B cell (primary cell): ENCODE measurements around the gene ADGRD1. TPM values are rescaled to one million over a fixed set of nuclear protein-coding genes. Genes with fewer than 3 reads are reported as not detected.

Experiments
- ATAC-seq: fragments of 200-7000 bp; cut with Tn5 transposase; one replicate; pipeline ENCODE4 v1.10.0; 2021; ENCODE audit warnings: low read depth, mild to moderate bottlenecking, moderate number of reproducible peaks, moderate library complexity
- CTCF ChIA-PET: fragments of 350-600 bp; sonication (Branson Sonifier 250); formaldehyde crosslinking; loops from one replicate; lab custom pipeline; 2021; ENCODE audit warnings: antibody characterized with exemption, inconsistent platforms; lab: Charles Lee
- POLR2A ChIA-PET: fragments of 350-600 bp; sonication (Branson Sonifier 250); formaldehyde crosslinking; loops from one replicate; lab custom pipeline; 2021; ENCODE audit warnings: antibody characterized with exemption; lab: Charles Lee
- DNase-seq: peaks from one replicate; pipeline ENCODE4 v3.0.0; 2013
- H2AFZ ChIP-seq: 2 replicates; pipeline ENCODE4 v1.6.1; 2012; ENCODE audit warnings: mild to moderate bottlenecking, low read depth, low read length; ENCODE audit not compliant: insufficient read depth, poor library complexity, severe bottlenecking
- H3K27ac ChIP-seq, 2 donors: 1 replicate in 1 of 2; 2 replicates in 1 of 2; pipeline ENCODE4 v1.5.1; 2012 to 2013; ENCODE audit warnings: low read length in 2 of 2, mild to moderate bottlenecking in 2 of 2, moderate library complexity in 1 of 2
- H3K27me3 ChIP-seq, 4 experiments: fragments of 200-600 bp in 1 of 4; sonication (generic) in 1 of 4; replicated peaks in 1 of 4; 1 replicate in 2 of 4; 2 replicates in 2 of 4; pipeline versions ENCODE4 v1.6.1 to v1.7.0; 2013 to 2016; ENCODE audit warnings: low read length in 3 of 4, mild to moderate bottlenecking in 2 of 4, mixed read lengths in 1 of 4, moderate library complexity in 1 of 4; ENCODE audit not compliant: insufficient read depth in 4 of 4, control insufficient read depth in 3 of 4; ENCODE audit errors: control extremely low read depth in 1 of 4
- H3K36me3 ChIP-seq, 2 experiments: replicated peaks in 1 of 2; 1 replicate in 1 of 2; 2 replicates in 1 of 2; pipeline versions ENCODE4 v1.6.1 to v1.7.1; 2013; ENCODE audit warnings: low read length in 1 of 2; ENCODE audit not compliant: insufficient read depth in 2 of 2, control insufficient read depth in 1 of 2; ENCODE audit errors: control extremely low read depth in 1 of 2, extremely low read depth in 1 of 2
- H3K4me1 ChIP-seq, 2 donors: fragments of 200-600 bp in 1 of 2; sonication (generic) in 1 of 2; 1 replicate in 1 of 2; 2 replicates in 1 of 2; pipeline versions ENCODE4 v1.5.1 to v1.6.1; 2013 to 2017; ENCODE audit warnings: low read length in 2 of 2; ENCODE audit not compliant: control insufficient read depth in 2 of 2, insufficient read depth in 2 of 2
- H3K4me2 ChIP-seq: replicated peaks from 2 replicates; pipeline ENCODE3; 2012; ENCODE audit warnings: mild to moderate bottlenecking, low read depth, low read length; ENCODE audit not compliant: poor library complexity, severe bottlenecking
- H3K4me3 ChIP-seq, 5 experiments: fragments of 200-600 bp in 1 of 5; sonication (generic) in 1 of 5; 1 replicate in 3 of 5; 2 replicates in 2 of 5; pipeline versions ENCODE4 v1.5.1 to v1.7.0; 2011 to 2016; ENCODE audit warnings: low read length in 4 of 5, mild to moderate bottlenecking in 4 of 5, low read depth in 2 of 5, control low read depth in 1 of 5, moderate library complexity in 1 of 5; ENCODE audit not compliant: insufficient read depth in 1 of 5; ENCODE audit errors: control extremely low read depth in 1 of 5, extremely low read depth in 1 of 5
- H3K79me2 ChIP-seq: fragments of 200-600 bp; sonication (generic); one replicate; pipeline ENCODE4 v1.6.0; 2016; ENCODE audit warnings: low read length; ENCODE audit not compliant: control insufficient read depth, insufficient read depth
- H3K9ac ChIP-seq: fragments of 200-600 bp; sonication (generic); 2 replicates; pipeline ENCODE4 v1.6.1; 2017; ENCODE audit warnings: mild to moderate bottlenecking, low read length, moderate library complexity
- H3K9me3 ChIP-seq, 3 donors: one replicate each; pipeline versions ENCODE4 v1.6.1 to v1.7.1; 2013; ENCODE audit warnings: low read length in 2 of 3; ENCODE audit not compliant: control insufficient read depth in 2 of 3, insufficient read depth in 1 of 3; ENCODE audit errors: control extremely low read depth in 1 of 3
- H4K20me1 ChIP-seq: 2 replicates; pipeline ENCODE4 v1.6.0; 2012; ENCODE audit warnings: mild to moderate bottlenecking, low read length; ENCODE audit not compliant: insufficient read depth, control insufficient read depth, poor library complexity, severe bottlenecking
- H3K27ac Mint-ChIP-seq: one replicate; pipeline ENCODE4 v1.8.0; 2021; ENCODE audit warnings: mixed read lengths
- H3K27me3 Mint-ChIP-seq: one replicate; pipeline ENCODE4 v1.8.0; 2021; ENCODE audit warnings: mixed read lengths
- H3K4me1 Mint-ChIP-seq: one replicate; pipeline ENCODE4 v1.8.0; 2021; ENCODE audit warnings: mixed read lengths
- H3K4me3 Mint-ChIP-seq: one replicate; pipeline ENCODE4 v1.8.0; 2021; ENCODE audit warnings: mixed read lengths
- H3K9me3 Mint-ChIP-seq: one replicate; pipeline ENCODE4 v1.8.0; 2022; ENCODE audit warnings: mixed read lengths; ENCODE audit not compliant: insufficient read depth
- CTCF ChIP-seq: fragments of 200-600 bp; IDR thresholded peaks from one replicate; pipeline ENCODE4 v1.8.0; 2022; ENCODE audit warnings: antibody characterized with exemption, mild to moderate bottlenecking
- EZH2 ChIP-seq: IDR thresholded peaks from 2 replicates; pipeline ENCODE4 v1.6.1; 2012; ENCODE audit warnings: borderline replicate concordance, low read depth, mild to moderate bottlenecking, moderate library complexity, low read length; ENCODE audit not compliant: insufficient read depth, poor library complexity, severe bottlenecking
- WGBS: methylation state at CpG from one replicate; pipeline ENCODE4 v1.1.5; 2013; ENCODE audit warnings: missing lambda C conversion rate; ENCODE audit not compliant: insufficient coverage; 5-methylcytosine and 5-hydroxymethylcytosine counted together
- intact Hi-C: fragments of 100-400 bp; cut with micrococcal nuclease; formaldehyde crosslinking; loops from one replicate; pipeline ENCODE4 v1.10.0; 2022
- polyA plus RNA-seq: library from polyadenylated mRNA; depleted of rRNA; stranded (reverse); fragments of >200 nt; gene quantifications from 2 replicates; pipeline ENCODE4 v1.2.3, GENCODE V29; 2012
- total RNA-seq, 2 donors: library from RNA; stranded (reverse); fragments of 120-200 nt in 1 of 2; gene quantifications; 1 replicate in 1 of 2; 2 replicates in 1 of 2; pipeline versions ENCODE4 v1.2.3 to v1.2.4, GENCODE V29; 2013 to 2022

ADGRD1 gene
- total and polyA plus RNA-seq, 2 donors (not counting 1 experiment from before 2014, with no cell fraction given) = 1.1 to 2.2 TPM

GRCh38 chr12:131053567-131053966, 99.9 kb downstream of the ADGRD1 start:
- WGBS = 81% methylated on average over 4 of the region's 6 CpGs
- no peaks in the 10 kb centered on the region for H3K9me3 ChIP-seq
- H3K9me3 Mint-ChIP-seq = no peaks in the 10 kb centered on the region
- no peak overlapping the region for H3K27ac ChIP-seq
- ChIA-PET POLR2A (no interaction called here), CTCF (no interaction called here)
- ATAC-seq (no peak), DNase-seq (no peak)
- no peaks in the 10 kb centered on the region for H4K20me1 ChIP-seq
- no peaks in the 10 kb centered on the region for H3K4me1 ChIP-seq
- no peak for TF ChIP-seq EZH2
- TF ChIP-seq CTCF = no peak
- no peak overlapping the region for H3K4me3 ChIP-seq
- H3K27ac Mint-ChIP-seq = no peak overlapping the region
- H2AFZ ChIP-seq = no peak overlapping the region
- H3K27me3 ChIP-seq = no peaks in the 10 kb centered on the region
- no peak overlapping the region for H3K4me3 Mint-ChIP-seq
- H3K9ac ChIP-seq = no peak overlapping the region
- intact Hi-C loops = no loop called here
- no peaks in the 10 kb centered on the region for H3K79me2 ChIP-seq
- H3K4me1 Mint-ChIP-seq = peaks cover 2% of the 10 kb centered on the region
- no peak overlapping the region for H3K4me2 ChIP-seq
- H3K27me3 Mint-ChIP-seq = peaks cover 33% of the 10 kb centered on the region
- no peaks in the 10 kb centered on the region for H3K36me3 ChIP-seq

GRCh38 chr12:131054345-131055092, 100.8 kb downstream of the ADGRD1 start:
- DNase-seq (no peak), ATAC-seq (no peak)
- ChIA-PET POLR2A (no interaction called here), CTCF (no interaction called here)
- H3K4me3 ChIP-seq = no peak overlapping the region
- WGBS = 81% methylated on average over 18 of the region's 19 CpGs
- no peak overlapping the region for H3K27ac Mint-ChIP-seq
- no peak overlapping the region for H3K4me2 ChIP-seq
- no peak overlapping the region for H2AFZ ChIP-seq
- H3K9me3 ChIP-seq = no peaks in the 10 kb centered on the region
- TF ChIP-seq EZH2 (no peak), CTCF (no peak)
- H3K4me1 ChIP-seq = no peaks in the 10 kb centered on the region
- no peaks in the 10 kb centered on the region for H3K4me1 Mint-ChIP-seq
- H4K20me1 ChIP-seq = no peaks in the 10 kb centered on the region
- intact Hi-C loops = no loop called here
- no peak overlapping the region for H3K4me3 Mint-ChIP-seq
- H3K79me2 ChIP-seq = no peaks in the 10 kb centered on the region
- H3K9ac ChIP-seq = no peak overlapping the region
- H3K9me3 Mint-ChIP-seq = no peaks in the 10 kb centered on the region
- H3K27me3 Mint-ChIP-seq = peaks cover 31% of the 10 kb centered on the region
- no peaks in the 10 kb centered on the region for H3K36me3 ChIP-seq
- H3K27me3 ChIP-seq = no peaks in the 10 kb centered on the region
- no peak overlapping the region for H3K27ac ChIP-seq
